Right hindlimb (tissue), 1 donor: ENCODE results near the gene ZNF708.
A peak's percentile ranks its signal among the peaks of the same experiment; 100 is the strongest.
"Not testable (repeated sequence)": the region's sequence is repeated elsewhere in the genome, so short reads cannot be mapped to it uniquely, and the experiment has no call there.

Experiments used
- DNase-seq: peaks from one replicate; pipeline ENCODE4 v3.0.0-alpha.2; 2018

The ZNF708 gene

DNA sequence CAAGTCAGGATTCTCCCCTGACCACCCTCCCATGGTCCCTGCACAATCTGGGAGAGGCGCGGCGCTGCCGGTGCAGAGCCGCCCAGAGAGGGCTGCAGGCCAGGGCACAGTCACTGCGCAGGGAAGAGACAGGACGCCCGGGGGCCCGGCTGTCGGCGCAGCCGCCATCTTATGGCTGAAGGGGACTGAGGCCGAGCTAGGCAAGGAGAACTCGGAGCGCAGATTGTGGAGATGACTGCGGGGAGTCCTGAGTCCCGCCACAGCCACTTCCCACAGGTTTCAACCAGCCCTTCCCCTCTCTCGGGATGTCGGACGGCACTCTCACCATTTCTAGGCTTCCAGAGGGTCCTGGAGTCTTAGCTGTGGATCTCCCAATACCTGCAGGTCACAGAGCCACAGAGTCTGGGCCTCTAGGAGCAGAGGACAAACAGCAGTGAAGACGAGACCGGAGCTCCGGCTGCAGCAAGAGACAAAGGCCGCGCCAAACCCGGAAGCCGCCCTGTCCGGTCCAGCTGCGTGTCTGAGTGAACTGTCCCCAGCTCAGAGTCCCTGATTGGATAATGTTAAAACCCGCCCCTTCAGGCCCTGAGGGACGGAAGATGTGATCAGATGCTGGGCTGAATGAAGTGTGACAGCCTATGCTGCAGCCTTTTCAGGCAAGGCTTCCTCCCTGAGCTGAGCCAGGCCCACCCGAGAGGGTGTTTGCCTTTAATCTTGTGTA, at the start of gene ZNF708:
Gene ZNF708, minus strand, starts transcription at position 526 of the 721 bp plus-strand sequence. Its CDS starts 198 bp downstream, at position 328.
- peak; percentile 94 for DNase-seq

DNA sequence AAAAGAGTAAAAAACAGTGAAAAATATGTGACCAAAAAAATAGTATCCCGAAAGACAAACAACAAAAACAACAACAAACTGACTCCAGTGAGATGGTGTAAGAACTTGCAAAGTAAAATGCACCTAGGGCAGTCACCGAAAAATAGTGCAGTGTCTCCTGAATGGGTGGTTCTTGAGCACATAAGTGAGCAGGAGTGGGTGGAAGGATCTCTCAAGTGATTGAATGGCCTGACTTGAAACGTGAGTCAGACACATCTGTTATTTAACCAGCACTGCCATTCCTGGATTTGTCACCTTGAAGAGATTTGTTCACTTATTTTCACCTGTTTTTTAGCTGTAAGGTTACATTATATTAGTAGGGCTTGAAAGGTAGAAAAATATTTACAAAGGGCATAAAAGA, 33.1 kb upstream of the ZNF708 start:
- no peak for DNase-seq

- DNase-seq: peak; percentile 97
Observed at GRCh38 chr19:21358768-21359451, 29.7 kb upstream of the ZNF708 start, which contains the start of gene ZNF738. Gene ZNF738 (plus strand): TSS chr19:21359000. CDS start chr19:21359141, 141 bp downstream.

DNA sequence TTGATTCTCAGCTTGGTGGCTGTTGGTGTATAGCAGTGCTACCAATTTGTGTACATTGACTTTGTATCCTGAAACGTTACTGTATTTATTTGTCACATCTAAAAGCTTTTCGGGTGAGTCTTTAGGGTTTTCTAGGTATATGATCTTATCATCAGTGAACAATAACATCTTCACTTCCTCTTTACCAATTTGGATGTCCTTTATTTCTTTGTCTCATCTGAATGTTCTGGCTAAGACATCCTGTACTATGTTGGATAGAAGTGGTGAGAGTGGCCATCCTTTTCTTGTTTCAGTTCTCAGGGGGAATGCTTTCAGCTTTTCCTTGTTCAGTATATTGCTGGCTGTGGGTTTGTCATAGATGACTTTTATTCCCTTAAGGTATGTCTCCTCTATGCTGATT, 23.6 kb upstream of the ZNF708 start:
- no peak for DNase-seq

DNA sequence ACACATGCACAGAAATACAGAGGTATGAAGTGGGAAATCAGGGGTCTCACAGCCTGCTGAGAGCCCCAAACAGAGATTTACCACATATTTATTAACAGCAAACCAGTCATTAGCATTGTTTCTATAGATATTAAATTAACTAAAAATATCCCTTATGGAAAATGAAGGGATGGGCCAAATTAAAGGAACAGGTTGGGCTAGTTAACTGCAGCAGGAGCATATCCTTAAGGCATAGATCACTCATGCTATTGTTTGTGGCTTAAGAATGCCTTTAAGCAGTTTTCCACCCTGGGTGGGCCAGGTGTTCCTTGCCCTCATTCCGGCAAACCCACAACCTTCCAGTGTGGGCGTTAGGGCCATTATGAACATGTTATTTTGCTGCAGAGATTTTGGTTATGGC, 15.6 kb upstream of the ZNF708 start:
- not testable (repeated sequence) for DNase-seq

DNA sequence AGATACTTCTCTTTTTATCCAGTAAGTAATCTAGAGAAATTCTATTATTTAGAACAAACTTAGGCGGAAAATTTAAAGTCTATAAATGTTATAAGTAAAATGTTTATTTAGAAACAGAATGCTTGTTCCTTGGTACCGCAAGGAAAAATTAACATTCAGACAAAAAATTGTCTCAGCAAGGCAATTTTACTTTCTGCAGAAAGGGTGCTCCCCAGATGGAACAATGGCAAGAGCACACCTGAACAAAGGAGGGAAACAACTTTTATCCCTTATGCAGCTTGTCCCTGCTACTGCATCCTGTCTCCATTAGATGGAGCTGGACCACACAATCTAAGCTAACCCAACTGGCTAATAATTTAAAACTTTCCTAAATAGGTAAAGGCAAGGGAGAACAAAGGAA, 6.5 kb upstream of the ZNF708 start:
- no peak for DNase-seq

GRCh38 chr19:21328406-21328805, 804 bp downstream of the ZNF708 start:
- no peak for DNase-seq

DNA sequence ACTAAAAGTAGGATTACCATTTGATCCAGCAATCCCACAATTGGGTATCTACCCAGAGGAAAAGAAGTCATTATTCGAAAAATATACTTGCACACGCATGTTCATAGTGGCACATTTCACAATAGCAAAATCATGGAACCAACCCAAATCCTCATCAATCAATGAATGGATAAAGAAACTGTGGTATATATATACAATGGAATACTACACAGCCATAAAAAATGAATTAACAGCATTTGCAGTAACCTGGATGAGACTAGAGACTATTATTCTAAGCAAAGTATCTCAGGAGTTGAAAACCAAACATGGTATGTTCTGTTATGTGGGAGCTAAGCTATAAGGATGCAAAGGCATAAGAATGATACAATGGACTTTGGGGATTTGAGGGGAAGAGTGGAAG, 3.0 kb downstream of the ZNF708 start:
- DNase-seq: no peak

- no peak for DNase-seq
Observed at GRCh38 chr19:21323000-21323399, 6.2 kb downstream of the ZNF708 start.

- no peak for DNase-seq
Observed at GRCh38 chr19:21322528-21322927, 6.7 kb downstream of the ZNF708 start.

- no peak for DNase-seq
Observed at GRCh38 chr19:21321996-21322395, 7.2 kb downstream of the ZNF708 start.

- no peak for DNase-seq
Observed at GRCh38 chr19:21321134-21321533, 8.1 kb downstream of the ZNF708 start.

DNA sequence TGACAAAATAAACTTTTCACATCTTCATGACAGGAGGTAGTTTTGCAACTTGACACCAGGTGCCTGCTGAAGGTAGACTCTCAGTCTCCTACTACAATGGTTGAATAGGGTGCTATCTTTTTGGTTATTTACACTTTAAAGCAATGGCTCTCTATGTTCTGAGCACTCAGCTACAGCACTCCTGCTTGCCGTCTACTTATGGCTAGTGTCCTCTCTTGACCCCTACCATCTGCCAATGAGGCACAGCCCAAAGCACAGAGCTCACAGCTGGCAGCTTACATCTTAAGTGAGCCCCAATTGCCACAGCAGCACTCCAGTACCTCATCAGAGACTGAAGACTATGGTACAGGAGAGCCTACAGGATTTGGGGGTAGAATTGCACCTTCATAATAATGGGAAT, 11.4 kb downstream of the ZNF708 start:
- no peak for DNase-seq

DNA sequence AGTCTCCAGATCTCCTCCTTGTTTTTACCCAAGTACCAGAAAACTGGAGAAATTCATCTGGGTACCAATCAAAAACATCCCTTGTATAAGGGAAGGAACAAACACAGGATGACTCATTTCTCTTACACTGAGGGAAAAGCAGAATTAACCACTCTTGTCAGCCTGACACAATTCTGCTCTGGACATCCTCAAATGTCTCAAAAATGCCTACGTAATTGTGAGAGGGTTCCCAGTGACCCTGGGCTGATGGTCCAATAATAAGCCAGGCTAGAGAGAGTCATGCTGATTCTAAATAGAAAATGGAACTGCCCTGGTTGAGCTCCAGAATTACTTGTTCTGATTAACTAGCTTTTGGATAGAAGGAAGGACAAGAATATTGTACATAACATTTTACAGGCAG, 14.5 kb downstream of the ZNF708 start:
- no peak for DNase-seq

- DNase-seq: not testable (repeated sequence)
Observed at GRCh38 chr19:21312807-21313206, 16.4 kb downstream of the ZNF708 start.

- no peak for DNase-seq
Observed at GRCh38 chr19:21308773-21309172, 20.4 kb downstream of the ZNF708 start.

- DNase-seq: not testable (repeated sequence)
Observed at GRCh38 chr19:21306881-21307479, 22.2 kb downstream of the ZNF708 start.

- not testable (repeated sequence) for DNase-seq
Observed at GRCh38 chr19:21293768-21294167, 35.4 kb downstream of the ZNF708 start.

DNA sequence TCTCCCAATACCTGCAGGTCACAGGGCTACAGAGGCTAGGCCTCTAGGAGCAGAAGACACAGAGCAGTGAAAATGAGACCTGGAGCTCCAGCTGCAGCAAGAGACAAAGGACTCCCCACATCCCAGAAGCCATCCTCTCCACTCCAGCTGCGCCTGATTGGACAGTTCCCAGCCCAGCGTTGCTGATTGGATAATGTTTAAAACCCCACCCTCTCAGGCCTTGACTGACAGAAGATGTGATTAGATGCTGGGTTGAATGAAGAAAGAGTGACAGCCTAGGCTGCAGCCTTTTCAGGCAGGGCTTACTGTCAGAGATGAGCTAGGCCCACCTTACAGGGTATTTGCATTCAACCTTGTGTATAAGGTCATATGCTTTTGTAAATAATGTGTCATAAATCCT, 59.4 kb downstream of the ZNF708 start:
- DNase-seq: no peak

DNA sequence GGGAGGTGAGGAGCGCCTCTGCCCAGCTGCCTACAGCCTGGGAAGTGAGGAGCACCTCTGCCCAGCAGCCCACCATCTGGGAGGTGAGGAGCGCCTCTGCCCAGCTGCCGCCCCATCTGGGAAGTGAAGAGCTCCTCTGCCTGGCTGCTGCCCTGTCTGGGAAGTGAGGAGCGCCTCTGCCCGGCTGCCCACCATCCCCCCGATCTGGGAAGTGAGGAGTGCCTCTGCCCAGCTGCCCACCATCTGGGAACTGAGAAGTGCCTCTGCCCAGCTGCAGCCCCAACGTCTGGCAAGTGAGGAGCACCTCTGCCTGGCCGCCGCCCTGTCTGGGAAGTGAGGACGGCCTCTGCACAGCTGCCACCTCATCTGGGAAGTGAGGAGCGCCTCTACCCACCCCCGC, 64.3 kb downstream of the ZNF708 start:
- DNase-seq: no peak

GRCh38 chr19:21264416-21264815, 64.8 kb downstream of the ZNF708 start:
- DNase-seq: no peak

DNA sequence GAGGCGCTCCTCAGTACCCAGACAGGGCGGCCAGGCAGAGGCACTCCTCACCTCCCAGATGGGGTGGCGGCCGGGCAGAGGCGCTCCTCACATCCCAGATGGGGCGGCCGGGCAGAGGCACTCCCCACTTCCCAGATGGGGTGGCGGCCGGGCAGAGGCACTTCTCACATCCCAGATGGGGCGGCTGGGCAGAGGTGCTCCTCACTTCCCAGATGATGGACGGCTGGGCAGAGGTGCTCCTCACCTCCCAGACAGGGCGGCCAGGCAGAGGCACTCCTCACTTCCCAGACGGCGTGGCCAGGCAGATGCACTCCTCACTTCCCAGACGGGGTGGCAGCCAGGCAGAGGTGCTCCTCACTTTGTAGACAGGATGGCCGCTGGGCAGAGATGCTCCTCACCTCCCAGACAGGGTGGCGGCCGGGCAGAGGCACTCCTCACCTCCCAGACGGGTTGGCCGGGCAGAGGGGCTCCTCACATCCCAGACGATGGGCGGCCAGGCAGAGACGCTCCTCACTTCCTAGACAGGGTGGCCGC, 68.3 kb downstream of the ZNF708 start:
- DNase-seq: not testable (repeated sequence)

- DNase-seq: no peak
Observed at GRCh38 chr19:21260164-21260847, 68.9 kb downstream of the ZNF708 start.
